GM18505 (cell line): ENCODE results near the gene FZD10.

Experiments used
- ATAC-seq: cut with Tn5 transposase; IDR thresholded peaks from one replicate; pipeline ENCODE4 v1.9.1; 2021; ENCODE audit not compliant: unreplicated experiment
- POLR2A ChIP-seq: IDR thresholded peaks from 4 replicates; pipeline ENCODE4 v1.6.1; 2011; ENCODE audit warnings: borderline replicate concordance; ENCODE audit not compliant: insufficient read depth, insufficient read length; ENCODE audit errors: extremely low read depth

The FZD10 gene

DNA sequence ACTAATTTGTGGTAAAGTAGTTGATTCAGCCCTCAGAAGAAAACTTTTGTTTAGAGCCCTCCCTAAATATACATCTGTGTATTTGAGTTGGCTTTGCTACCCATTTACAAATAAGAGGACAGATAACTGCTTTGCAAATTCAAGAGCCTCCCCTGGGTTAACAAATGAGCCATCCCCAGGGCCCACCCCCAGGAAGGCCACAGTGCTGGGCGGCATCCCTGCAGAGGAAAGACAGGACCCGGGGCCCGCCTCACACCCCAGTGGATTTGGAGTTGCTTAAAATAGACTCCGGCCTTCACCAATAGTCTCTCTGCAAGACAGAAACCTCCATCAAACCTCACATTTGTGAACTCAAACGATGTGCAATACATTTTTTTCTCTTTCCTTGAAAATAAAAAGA lies 2.7 kb downstream of the FZD10 start:
- no peak for TF ChIP-seq POLR2A
- ATAC-seq, result no peak

DNA sequence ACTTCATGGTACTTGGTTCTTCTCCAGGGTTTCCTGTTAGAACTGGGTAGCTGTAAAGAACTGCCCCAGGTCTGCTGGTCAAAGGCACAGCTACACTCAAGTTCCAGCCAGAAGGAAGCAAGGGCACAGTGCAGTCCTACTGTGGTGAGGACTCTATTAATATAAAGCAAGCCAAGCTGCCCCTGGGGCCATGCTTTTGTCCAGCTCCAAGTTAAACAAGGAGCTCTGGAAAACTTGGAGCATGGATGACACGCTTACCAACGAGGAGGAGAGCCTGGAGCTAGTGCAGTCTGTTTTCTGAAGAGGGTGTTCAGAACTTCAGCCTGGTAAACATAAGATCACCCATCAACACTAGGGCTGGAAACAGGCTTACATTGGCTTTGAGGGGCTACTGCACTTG lies 4.0 kb downstream of the FZD10 start:
- no peak for ATAC-seq
- TF ChIP-seq POLR2A, result no peak

DNA sequence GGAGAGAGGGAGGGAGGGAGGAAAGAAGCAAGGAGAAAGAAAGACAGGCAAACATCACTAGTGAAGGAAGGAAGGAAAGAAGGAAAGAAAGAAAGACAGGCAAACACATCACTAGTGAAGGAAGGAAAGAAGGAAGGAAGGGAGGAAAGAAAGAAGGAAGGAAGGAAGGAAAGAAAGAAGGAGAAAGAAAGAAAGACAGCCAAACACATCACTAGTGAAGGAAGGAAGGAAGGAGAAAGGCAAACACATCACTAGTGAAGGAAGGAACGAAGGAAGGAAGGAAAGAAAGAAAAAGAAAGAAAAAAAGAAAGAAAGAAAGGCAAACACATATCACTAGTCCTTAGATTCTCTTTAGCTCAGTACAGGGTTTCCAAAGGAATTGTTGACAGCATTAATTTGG lies 5.3 kb downstream of the FZD10 start:
- no peak for TF ChIP-seq POLR2A
- ATAC-seq, result no peak

DNA sequence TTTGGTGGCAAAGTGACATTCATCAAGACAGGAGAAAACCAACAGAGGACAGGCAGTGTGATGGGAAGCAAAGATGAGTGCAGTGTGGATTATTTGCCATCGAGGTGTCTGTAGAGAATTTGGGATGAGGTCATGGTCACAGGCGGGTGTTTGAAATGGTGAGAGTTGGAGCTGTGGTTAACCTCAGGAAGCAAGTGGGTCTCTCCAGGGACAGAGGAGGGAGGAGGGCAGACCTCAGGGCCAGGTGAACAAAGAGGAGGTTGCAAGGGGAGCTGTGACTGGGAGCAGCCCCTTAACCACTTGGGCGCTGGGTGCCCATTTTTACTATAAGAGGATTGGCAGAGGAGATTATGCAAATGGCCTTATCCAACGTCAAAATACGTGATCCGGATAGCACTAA lies 7.0 kb downstream of the FZD10 start:
- no peak for ATAC-seq
- no peak for TF ChIP-seq POLR2A

DNA sequence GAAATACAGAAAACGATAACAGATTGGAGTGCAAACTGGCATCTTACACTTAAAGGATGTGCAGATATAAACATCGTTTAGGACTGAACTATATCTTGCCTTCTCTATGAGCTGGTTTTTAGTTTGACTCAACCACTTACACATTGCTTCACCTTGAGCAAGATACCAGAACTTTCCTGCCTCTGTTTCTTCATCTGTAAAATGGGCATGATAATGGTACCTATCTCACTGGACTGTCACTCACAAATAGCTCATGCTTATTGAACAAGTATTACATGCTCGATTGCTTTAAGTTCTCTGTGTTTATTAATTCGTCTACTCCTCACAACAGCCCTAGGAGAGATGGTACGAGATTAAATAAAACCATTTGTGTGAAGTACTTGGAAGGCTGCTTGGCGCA lies 7.7 kb downstream of the FZD10 start:
- TF ChIP-seq POLR2A, result no peak
- ATAC-seq, result no peak

DNA sequence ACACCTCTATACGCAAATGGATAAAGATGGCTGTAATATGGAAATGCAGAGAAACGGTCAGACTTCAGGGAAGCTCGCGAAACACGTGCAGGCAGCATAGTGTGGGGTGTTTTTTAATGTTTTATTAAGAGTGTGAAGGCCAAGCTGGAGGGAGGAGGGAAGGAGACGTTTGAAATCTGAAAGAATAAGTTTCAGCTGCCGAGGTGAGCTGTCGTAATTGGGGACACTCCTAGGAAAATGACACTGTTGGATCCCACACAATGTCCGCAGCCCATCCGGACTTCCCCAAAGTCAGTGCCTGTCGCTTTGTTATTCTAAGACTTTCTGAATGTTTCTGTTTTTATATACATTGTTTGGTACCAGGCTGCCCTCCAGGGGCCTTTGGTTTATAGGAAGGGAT lies 8.3 kb downstream of the FZD10 start:
- TF ChIP-seq POLR2A, result no peak
- ATAC-seq, result no peak

DNA sequence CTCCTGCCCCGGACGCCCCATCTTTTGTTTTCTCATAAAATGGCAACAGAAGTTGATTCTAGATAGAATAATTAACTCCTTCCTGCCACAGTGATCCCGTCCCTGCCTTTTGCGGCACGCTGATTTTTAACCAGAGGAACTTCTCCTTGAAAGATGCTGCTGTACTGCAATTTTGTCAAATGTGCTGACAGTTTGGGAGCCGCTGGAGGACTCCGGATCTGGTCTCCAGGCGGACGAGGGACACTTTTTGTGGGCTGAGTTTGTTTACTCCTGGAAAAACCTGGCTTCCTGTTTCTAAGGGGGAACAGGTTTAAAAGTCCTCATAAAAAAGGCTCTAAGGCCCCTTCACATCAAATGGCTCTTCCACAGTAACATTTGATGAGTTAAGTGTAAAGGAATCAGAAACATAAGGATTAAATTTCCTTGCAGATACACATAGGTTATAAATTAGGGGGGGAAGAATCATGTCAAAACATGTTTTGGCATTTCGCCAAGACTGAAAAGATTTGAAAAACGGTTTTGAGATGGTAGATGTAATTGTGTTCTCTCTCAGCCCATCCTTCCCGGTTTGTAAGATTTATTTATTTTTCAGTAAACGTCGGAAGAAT lies 15.5 kb downstream of the FZD10 start:
- ATAC-seq, result no peak
- TF ChIP-seq POLR2A, result no peak

DNA sequence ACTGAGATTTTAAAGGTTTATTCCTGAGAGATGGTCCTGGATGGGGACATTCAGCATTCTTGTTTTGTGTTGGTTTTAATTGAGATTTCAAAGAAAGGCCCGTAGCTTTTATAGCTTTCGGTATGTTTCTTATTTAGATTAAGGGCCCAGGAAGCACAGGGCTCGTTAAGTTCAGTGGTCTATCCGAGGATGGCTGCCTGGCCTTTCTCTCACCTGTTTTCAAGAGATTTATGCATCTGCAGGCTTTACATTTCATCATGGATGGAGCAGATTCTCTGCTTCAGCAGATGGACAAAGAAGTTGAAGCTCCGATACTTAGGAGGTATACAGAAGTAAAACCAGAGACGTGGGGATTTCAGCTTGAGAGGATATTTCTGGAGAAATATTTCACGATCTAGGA lies 16.0 kb downstream of the FZD10 start:
- no peak for ATAC-seq
- no peak for TF ChIP-seq POLR2A

DNA sequence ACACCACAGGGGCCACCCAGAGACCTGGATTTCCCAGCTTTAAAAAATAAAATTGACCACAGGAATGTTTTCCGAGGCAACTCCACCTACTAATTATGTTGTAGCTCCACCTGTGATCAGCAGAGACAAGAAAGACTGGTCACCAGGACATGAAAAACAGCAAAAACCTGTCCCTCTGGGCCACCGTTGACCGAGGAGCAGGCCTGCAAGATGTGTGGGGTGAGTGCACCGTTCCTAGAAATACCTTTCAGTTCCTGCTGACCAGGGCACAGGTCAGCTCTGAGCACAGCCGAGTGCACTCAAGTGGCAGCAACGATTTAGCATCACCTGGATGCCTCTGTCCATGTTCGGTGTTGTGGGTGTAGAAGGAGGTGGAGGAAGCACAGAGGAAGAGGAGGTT lies 16.9 kb downstream of the FZD10 start:
- ATAC-seq, result no peak
- TF ChIP-seq POLR2A, result no peak

DNA sequence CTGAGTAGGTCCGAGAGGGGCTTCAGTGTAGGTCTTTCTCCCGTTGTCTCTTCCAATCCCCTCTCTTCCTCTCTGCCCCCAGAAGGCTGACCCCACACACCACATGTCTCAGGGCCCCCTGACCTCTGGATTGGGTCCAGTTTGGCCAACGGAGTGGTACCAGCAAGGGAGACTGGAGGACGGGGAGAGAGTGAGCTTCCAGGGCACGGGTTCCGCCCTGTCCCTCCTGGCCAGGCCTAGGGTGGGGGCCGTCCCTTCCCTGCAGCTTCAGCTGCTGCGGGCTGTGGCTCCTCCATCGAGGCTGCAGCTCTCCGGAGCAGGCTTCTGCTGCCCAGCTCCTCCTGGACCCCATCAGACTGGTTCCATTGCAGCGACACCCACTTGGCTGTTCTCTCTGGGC lies 17.4 kb downstream of the FZD10 start:
- ATAC-seq, result no peak
- no peak for TF ChIP-seq POLR2A

DNA sequence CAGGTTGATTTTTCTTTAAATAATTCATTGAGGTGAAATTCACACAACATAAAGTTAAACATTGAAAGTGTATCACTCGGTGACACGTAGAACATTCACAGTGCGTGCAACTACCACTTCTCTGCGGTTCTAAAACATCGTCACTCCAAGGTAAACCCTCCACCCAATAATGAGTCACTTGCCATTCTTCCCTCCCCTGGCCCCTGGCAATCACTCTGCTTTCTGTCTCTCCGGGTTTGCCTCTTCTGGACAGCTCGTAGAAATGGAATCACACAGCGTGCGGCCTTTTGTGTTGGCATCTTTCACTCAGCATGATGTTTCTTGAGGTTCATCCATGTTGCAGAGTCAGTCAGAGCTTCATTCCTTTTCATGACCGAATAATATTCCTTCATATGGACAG lies 18.9 kb downstream of the FZD10 start:
- ATAC-seq, result no peak
- TF ChIP-seq POLR2A, result no peak

DNA sequence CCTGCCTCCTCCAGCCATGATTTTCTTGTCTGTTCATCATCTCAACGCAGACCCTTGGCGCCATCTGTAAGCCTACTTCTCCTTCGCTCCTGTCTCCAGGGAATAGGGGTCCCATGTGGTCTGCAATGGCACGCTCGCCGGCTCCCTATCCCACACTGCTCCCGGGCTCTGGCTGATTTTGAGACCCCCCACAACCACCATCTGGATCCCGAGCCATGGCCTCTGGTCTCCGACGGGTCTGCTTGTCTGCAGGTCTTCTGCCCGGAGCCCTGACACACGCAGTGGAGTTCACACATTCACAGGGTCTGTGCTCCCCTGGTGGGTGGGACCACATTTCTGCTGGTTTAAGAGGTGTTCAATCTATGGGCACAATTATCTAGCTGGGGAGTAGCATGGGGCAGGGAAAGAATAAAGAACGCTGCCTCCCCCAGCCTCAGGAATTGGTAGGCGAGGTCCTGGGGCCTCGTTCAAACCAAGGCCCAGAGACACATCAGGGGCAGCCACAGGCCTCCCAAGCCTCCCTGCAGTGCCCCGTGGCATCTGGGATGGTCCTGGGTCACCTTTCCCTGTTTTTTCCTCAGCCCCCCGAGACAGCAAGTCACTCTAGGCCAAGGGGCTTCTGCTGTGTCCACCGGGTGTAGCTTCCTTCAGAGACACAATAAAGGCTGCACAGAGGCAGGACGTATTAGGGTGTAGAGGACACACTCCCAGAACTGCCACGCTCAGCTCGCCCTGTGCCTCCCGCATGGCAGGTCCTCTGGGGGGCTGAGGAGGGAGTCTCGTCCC lies 21.5 kb downstream of the FZD10 start:
- ATAC-seq, result no peak
- no peak for TF ChIP-seq POLR2A

DNA sequence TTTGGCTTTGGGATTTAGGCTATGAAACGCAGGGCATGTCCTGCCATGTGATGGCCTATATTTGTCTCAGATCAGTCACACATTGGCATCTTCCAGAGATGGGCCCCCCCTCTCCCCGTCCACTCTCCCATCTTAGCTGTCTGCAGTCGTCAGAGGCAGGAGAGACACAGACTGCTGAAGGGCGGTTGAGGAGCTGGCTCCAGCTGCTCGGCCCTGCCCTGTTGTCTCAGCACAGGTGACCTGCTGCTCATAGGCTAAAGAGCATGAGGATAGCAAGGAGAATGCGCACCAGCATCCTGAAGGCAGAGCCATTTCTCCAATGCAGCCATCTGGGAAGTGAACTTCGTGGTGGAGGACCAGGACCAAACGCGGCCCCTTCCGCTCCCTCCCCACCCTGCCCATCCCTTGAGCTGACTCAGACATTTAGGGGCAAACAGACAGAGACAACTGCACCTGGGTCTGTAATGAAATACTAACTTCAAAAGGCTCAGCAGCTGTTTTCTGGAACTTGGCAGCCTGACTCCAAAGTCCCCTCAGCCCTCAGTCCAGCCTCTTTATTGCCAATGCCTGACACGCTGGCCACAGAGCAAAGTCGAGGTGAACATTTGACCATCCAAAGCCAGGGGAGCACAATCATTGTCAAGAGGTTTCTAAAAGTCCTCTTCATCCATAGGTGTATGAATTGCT lies 22.3 kb downstream of the FZD10 start:
- no peak for ATAC-seq
- no peak for TF ChIP-seq POLR2A
